ENCODE data around the gene SPINK9.
"Not testable (repeated sequence)": the region's sequence is repeated elsewhere in the genome, so short reads cannot be mapped to it uniquely, and the experiment has no call there.

The SPINK9 gene, protein sequence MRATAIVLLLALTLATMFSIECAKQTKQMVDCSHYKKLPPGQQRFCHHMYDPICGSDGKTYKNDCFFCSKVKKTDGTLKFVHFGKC

DNA sequence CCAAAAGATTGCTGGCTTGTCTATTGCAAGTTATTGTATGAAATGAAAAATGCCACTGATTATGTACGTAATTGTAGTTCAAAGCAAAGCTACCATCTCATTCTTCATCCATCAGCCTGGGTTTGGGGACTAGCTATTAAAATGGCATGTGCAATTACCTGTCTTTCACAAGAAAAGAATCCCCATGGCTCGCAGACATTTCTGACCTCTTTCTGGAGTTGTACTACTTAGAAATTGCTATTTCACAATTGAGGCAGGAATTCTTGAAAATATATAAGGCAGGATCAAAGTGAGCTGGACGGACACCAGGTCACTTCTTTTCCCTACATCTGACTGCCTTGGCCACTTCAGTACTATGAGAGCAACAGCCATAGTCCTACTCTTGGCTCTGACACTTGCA, at the start of gene SPINK9:
SPINK9 (plus strand) TSS at position 301 of the 400 bp plus-strand sequence; CDS start at position 356, 55 bp downstream.
- no peak for DNase-seq (ENCODE audit: low read depth in 2 of 2)

DNA sequence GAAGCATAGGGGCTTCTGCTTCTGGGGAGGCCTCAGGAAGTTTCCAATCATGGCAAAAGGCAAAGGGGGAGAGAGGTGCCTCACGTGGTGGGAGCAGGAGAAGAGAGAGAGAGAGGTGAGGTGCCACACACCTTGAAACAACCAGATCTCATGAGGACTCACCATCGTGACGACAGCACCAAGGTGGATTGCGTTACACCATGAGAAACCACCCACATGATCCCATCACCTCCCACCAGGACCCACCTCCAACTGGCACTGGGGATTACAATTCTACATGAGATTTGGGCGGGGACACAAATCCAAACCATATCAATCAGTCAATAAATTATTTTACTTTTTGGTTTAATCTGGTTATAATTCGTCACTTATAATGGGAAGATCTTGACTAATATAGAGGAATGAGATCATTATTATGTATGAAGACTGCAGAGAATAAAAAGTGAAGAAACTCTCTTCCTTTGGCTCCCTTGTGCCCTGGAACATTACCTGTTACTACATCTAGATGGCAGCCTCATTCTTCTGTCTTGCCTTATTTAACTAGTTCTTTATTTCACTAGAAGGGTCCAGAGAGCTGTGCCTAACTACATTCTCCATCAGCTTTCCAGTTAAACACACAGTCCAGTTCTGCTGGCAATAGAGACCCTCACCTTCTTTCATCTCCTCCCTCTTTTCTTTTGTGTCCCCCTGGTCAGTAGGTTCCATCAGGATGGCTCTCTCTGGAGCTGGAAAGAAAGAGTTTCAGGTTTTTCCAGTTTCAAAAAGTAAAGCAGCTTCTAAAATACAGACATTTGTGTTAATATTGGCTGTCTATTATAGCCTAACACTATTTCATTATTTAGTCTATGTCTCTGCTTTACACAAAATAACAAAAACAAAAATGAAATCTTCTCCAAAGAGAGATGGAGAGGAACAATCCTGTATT, 44.8 kb upstream of the SPINK9 start:
- no peak for DNase-seq (ENCODE audit: low read depth in 2 of 2)

DNA sequence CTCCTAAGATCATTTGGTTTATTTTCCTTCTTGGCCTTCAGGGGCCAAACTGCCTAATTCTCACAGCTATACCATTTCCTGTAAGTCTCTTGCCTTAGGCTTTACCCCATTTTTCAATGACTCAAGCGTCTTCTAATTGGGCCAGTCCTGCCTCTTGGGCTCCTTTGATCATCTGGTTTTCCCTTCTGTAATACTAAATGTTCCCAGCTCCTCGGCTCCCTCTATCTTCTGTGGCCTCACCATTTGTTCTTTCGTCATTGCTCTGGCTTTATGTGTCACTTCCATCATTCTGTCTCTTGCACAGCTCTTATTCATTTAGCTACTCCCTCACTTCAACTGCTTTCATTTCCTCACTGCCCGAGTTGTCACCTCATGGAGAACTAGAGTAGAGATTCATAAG, 37.6 kb upstream of the SPINK9 start:
- no peak for DNase-seq (ENCODE audit: low read depth in 2 of 2)

DNA sequence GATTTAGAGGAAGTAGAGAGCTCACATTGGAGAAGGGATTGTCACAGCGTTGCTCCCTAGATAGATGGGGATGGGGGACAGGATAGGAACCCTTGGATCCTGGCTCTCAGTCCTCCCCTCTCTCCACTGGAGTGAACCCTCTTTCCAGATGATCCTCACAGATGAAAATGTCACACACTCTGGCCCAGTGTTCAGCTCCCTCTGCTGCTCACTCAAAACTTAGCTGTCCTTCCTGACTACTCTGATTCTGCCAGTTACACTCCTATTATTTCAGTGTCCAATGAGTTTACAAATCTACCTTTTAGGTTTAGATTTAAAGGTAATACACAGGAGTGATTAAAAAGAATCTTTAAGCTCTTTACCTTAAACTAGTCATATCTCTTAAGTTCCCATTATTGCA, 28.9 kb upstream of the SPINK9 start:
- no peak for DNase-seq (ENCODE audit: low read depth in 2 of 2)

DNA sequence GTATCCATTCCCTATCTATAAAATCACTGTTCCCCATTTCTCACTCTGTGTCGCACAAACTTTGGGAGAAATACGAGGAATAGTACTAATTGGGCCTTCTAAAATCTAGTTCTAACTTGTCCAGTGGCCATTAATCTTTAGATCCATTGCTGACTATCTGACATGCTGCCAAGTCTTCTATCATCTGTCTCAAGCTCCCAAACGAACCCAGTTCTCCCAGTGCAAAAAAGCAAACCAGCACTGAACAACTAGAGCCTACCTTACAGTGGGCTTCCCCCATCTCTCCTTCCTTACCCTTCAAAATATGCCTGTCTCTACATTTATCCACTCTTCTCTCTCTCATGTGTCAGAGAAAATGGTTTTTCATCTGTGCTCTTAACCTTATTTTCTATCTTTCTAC, 26.3 kb upstream of the SPINK9 start:
- DNase-seq (ENCODE audit: low read depth in 2 of 2), result no peak

DNA sequence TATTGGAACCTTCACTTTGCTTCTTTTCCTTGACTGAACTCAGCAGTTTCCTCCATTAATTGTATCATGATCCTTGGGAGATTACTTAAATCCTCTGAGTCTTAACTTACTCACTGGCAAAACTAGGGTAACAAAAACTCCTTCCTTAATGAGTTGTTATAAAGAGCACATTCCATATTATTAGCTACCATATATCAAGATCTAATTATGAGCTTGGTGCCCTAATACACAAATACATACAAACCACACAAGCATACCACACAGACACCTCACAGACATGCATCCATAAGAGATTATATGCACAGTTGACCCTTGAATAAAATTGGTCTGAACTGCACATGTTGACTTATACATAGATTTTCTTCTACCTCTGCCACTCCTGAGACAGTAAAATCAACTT, 25.6 kb upstream of the SPINK9 start:
- no peak for DNase-seq (ENCODE audit: low read depth in 2 of 2)

DNA sequence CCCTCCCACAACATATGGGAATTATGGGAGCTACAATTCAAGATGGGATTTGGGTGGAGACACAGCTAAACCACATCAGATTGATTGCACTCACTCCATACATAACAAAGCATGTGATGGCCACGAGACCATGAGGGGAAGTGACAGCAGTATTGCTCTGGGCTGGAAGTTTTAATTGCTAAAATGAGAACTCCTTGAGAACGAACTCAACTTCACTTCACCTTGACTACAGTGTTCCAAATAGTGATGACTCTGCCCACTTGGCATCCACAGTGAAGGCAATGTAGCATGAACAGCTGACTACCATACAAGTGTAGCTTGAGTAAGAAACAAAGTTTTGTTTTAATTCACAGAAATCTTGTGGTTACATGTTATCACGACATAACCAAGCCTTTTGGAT, 23.9 kb upstream of the SPINK9 start:
- no peak for DNase-seq (ENCODE audit: low read depth in 2 of 2)

DNA sequence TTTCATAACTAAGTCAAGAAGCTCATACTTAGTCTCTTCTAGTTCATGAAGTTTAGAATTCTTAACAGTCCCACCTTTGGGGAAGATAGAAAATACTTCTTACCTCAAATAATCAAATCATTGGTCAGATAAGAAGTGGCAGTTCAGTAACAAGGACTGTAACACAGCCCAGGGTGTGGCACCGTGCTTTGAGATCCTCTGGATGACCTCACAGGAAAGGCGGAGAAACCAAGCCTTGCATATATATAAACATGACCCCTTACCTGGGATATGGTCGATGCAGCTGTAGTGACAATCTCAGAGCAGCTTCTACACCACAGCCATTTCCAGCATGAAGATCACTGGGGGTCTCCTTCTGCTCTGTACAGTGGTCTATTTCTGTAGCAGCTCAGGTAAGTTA, 23.2 kb upstream of the SPINK9 start, which contains the start of gene SPINK7:
SPINK7 (plus strand) TSS at position 271 of the 400 bp plus-strand sequence; CDS start at position 332, 61 bp downstream.
- DNase-seq (ENCODE audit: low read depth in 2 of 2), result no peak

DNA sequence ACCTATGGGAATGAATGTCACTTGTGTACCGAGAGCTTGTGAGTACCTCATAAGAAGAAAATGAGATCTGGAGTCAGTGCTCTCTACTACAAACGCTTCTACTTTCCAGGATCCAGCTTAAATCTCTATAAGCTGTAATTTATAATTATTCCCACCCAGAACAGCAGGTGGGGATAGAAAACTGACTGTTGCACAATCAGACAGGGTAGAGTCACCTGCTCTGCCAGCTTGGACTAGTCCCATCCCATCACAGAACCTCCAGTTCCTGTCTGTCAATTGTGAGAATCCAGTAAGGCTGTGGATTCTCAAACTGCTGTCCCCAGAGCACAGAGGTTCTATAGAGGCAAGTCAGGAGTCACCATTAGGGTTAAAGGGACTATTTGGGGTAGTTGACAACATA, 21.2 kb upstream of the SPINK9 start:
- no peak for DNase-seq (ENCODE audit: low read depth in 2 of 2)

DNA sequence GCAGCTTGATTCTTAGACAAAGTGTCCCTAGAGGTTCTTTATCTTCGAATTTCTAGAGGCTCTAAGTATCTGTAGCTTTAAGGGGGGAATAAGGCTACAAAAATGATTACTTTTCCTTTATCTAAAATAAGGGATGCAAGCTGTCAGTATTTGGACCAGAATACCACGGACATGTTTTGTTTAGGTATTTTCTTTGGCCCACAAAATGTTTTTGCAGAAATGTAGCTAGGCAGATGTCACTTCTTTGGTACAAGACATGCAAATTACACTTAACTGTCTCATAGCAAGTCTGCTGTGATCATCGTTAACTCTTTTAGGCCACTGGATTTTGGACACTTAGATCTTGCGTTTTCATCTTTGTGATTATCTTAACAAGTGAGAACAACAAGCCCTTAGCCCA, 20.6 kb upstream of the SPINK9 start:
- no peak for DNase-seq (ENCODE audit: low read depth in 2 of 2)

DNA sequence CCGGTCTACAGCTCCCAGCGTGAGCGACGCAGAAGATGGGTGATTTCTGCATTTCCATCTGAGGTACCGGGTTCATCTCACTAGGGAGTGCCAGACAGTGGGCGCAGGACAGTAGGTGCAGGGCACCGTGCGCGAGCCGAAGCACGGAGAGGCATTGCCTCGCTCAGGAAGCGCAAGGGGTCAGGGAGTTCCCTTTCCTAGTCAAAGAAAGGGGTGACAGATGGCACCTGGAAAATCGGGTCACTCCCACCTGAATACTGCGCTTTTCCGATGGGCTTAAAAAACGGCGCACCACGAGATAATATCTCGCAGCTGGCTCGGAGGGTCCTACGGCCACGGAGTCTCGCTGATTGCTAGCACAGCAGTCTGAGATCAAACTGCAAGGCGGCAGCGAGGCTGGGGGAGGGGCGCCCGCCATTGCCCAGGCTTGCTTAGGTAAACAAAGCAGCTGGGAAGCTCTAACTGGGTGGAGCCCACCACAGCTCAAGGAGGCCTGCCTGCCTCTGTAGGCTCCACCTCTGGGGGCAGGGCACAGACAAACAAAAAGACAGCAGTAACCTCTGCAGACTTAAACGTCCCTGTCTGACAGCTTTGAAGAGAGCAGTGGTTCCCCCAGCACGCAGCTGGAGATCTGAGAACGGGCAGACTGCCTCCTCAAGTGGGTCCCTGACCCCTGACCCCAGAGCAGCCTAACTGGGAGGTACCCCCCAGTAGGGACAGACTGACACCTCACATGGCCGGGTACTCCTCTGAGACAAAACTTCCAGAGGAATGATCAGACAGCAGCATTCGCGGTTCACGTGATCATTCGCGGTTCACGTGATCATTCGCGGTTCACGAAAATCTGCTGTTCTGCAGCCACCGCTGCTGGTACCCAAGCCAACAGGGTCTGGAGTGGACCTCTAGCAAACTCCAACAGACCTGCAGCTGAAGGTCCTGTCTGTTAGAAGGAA, 15.1 kb upstream of the SPINK9 start:
- not testable (repeated sequence) for DNase-seq (ENCODE audit: low read depth in 2 of 2)

DNA sequence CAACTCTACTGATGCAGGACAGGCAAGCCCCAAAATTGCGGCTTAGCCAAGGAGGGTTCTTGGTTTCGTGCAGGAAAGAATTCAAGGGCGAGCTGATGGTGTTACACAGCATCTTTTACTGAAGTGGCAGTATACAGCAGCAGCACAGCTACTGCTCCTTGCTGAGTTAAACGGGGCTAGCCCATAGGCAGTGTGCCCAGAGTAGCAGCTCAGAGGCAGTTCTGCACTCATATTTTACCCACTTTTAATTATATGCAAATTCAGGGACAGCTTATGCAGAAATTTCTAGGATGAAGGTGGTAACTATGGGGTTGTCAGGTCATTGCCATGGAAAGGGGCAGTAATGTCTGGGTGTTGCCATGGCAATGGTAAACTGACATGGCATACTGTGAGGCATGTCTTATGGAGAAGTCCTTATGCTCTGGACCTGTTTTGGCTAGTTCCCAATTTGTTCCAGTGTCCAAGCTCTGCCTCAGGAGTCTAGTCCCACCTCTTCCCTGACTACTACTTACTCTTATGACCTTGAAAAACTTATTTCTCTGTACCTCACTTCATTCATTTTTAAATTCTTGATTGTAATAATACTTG, 2.0 kb upstream of the SPINK9 start:
- DNase-seq (ENCODE audit: low read depth in 2 of 2), result no peak

DNA sequence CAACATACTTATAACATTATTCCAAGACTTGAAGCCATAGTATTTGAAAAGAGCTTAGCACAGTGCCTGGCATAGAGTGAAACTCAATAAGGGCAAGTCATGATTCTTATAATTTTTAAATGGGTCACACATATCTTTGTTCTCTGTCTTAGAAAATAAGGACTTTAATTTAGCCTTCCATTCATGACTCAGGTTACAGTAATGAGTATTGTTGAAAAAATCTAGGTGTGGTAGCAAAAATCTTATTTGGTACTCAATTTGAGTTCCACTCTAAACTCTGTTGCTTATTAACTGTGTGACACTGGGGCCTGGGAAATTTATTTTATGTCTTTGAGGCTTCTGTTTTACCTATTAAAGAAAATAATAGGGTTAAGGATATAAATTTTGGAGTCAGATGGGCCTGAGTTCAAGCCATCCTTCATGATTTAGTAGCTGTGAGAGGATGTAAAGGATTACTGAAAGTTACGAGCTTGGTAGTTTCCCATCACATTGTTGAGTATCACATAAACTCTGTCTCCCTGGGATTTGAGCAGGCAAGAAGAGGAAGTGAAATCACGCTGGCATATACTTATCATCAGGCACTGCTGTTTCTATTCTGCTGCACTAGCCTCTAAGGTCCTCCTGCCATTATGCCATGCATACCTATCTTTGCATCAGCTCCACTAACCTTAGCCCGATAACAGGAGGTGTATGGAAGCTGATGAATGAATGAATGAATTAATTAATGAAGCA, 1.5 kb downstream of the SPINK9 start:
- no peak for DNase-seq (ENCODE audit: low read depth in 2 of 2)

DNA sequence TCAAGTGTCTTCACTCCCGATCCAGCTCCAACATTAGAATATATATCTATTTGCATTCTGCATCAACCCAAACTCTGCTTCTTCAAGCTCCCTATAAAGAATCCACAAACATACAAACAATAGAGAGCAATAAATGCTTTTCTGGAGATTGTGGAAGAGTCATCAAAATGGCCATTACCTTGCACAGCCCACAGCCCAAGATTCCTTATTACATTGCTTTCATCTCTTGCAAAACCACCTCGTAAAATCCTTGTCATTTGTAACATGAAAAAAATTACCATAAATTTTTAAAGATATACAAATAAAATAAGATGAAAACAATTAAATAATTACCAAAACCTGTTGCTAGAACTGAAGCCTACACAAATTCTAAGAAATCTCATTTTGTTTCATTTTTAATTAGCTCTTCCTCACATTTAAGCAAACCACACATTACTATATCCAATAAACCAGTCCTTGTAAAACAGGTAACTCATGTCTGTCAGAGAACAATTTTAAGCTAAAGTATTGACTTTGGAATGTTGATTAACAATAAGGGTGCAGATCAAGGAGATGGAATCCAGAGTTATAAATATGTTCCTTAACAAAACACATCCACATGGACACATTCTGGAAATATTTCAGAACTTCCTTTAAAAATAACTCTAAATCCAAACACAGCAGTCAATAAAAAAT, 7.1 kb downstream of the SPINK9 start:
- no peak for DNase-seq (ENCODE audit: low read depth in 2 of 2)

DNA sequence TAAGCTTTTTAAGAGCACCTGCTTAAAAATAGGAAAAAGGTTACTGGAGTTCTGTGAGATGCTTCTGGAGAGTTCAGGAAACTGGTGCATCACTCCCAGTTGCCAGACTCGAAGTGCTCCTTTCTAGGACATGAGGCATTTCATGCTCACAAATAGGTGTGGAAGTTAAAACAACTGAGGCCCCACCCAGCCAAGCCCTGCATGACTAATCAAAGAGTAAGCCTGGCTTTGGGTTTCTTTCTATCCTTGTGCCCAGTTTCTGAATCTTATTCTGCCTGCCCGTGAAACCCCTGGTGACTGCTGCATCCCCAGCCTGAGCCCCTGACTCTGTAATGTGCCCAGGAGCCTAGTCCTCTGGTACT, 7.7 kb downstream of the SPINK9 start:
- no peak for DNase-seq (ENCODE audit: low read depth in 2 of 2)

DNA sequence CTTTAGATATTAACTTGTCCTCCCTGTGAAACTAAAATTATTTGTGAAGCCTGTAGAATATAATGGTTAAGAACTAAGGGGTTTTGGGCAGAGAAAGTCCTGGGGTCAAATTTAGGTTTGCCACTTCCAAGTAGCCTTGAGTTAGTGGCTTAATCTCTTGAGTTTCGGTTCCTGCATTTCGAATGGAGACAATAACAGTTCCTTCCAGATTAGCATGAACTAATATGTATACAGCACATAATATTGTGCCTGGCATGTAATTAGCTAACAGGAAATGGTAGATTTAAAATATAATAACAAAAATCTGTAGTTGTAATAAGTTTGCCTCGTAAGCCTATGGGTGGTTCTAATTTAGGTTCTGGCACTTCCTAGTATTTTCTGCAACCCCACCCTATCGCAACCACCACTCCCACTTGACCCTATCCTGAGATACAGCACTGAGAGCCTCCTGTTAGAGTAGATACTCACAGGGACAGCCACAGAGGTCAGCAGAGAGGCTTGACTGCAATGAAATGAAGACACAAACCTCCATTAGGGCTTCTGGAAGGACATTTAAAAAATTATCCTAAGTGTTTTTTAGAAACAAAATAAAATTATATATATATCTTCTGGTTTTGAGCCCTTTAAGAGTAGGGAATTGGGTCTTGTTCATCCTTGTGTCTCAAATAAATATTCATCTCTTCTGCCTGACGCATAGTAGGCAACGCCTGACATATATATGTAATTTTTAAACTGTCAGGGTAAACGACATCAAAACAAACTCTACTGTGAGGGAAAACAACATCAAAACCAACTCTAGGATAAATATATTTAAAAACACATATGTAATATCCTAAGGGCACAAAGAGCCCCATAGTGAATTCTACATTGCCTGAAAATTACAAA, 8.5 kb downstream of the SPINK9 start:
- DNase-seq (ENCODE audit: low read depth in 2 of 2), result no peak

DNA sequence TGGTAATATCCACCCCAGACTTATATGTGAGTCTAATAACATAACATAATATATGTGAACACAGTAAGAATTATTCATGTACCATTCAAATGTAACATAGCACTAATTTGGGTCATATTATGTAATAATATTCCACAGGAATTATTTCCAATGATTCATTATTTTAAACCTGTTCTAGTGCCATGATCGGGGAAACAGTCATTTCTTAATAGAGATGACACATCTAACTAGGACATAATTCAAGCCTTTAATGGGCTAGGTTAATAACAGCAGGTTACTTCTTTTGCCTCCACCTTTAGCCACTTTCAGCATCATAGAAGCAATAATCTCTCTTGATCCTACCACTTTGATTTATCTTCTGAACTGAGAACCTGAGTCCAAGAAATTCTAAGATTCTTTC, 12.3 kb downstream of the SPINK9 start:
- no peak for DNase-seq (ENCODE audit: low read depth in 2 of 2)

DNA sequence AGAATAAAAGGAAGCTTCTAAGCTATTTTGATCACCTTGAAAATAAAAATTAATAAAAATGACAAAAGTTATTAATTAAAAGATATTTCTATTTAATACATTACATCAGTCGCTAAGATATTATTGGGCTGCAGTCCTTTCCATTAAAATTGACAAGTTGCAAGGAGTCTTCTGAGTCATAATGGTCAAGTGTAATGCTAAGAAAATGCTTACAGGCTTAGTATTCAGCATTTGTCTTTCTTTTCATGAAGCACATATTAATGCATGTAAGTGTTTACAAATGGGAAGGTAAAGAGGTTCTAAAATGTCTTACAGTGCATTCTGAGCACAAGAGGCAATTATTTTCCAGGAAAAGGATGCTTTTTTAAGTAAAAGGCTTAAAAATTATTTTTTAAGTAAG, 17.3 kb downstream of the SPINK9 start:
- DNase-seq (ENCODE audit: low read depth in 2 of 2), result no peak

DNA sequence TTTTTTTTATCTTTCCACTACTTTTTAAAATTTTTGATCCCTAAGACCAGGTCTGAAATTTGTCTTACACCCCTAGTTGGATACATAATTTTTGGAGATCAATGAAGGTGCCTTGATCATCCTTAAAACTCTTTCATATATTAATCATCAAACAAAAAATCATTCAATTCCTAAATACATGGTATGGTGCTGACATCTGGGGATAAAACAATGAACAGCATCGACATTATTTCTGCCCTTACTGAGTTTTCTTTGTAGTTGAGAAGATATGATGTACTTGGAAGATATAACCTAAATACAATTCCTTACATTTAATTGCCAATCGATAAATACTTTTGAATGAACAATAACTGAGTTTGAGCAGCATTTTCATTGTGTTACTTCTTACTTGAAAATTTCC, 18.3 kb downstream of the SPINK9 start:
- no peak for DNase-seq (ENCODE audit: low read depth in 2 of 2)

DNA sequence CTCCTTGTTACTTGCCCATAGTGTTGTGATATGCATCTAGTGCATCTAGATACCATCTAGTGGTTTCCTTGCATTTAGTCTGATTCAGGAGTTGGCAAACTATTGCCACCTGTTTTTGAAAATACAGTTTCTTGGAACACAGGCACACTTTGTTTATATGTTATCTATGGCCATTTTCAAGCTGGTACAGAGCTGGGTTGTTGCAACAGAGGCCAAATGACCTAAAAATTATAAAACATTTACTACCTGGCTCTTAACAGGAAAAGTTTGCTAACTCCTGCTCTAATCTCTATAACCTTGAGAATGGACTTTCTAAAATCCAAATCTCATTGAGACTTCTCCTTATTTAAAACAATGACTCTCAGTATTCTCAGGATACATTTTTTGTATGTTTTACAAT, 29.0 kb downstream of the SPINK9 start:
- DNase-seq (ENCODE audit: low read depth in 2 of 2), result no peak

Measured in stimulated activated CD8-positive, alpha-beta memory T cell treated with anti-CD3 and anti-CD28 coated beads, Interleukin-7, amount 100 ng/mL, for 4 hours (primary cell).